MG63 (cell line): ENCODE data around the gene LENG8. TPM values are rescaled to one million over a fixed set of nuclear protein-coding genes. Genes with fewer than 3 reads are reported as not detected.

Source experiments
- DNase-seq: peaks from one replicate; pipeline ENCODE4 v3.0.0-alpha.2; 2020
- H3K27me3 ChIP-seq: fragments of 250-450 bp; sonication (Bioruptor Pico); 2 replicates; pipeline ENCODE4 v1.5.1; 2020; ENCODE audit warnings: mild to moderate bottlenecking, moderate library complexity
- H3K36me3 ChIP-seq: fragments of 250-450 bp; sonication (Bioruptor Pico); 2 replicates; pipeline ENCODE4 v1.5.1; 2020; ENCODE audit warnings: mild to moderate bottlenecking, moderate library complexity
- H3K4me3 ChIP-seq: fragments of 250-450 bp; sonication (Bioruptor Pico); 2 replicates; pipeline ENCODE4 v1.5.1; 2020; ENCODE audit warnings: mild to moderate bottlenecking, moderate library complexity
- H3K9me3 ChIP-seq: fragments of 250-450 bp; sonication (Bioruptor Pico); 2 replicates; pipeline ENCODE4 v1.5.1; 2020; ENCODE audit warnings: mild to moderate bottlenecking, moderate library complexity
- total RNA-seq: library from RNA; depleted of rRNA; stranded (reverse); fragments of >200 nt; shearing (Covaris generic); gene quantifications from 2 replicates; pipeline ENCODE4 v1.2.3, GENCODE V29; 2014; ENCODE audit warnings: low replicate concordance

Gene LENG8
- total RNA-seq, 1 experiment from 2014 or later: 6.6 TPM

- Histone ChIP-seq H3K9me3 (no peaks in the 10 kb centered on the region), H3K27me3 (no peaks in the 10 kb centered on the region), H3K4me3 (no peak overlapping the region), H3K36me3 (peaks cover 96% of the 10 kb centered on the region)
- no peak for DNase-seq
Measured at GRCh38 chr19:54453921-54454780, 5.2 kb downstream of the LENG8 start.

GRCh38 chr19:54454781-54455675, 6.0 kb downstream of the LENG8 start:
- Histone ChIP-seq H3K36me3 (peaks cover 95% of the 10 kb centered on the region), H3K27me3 (no peaks in the 10 kb centered on the region), H3K4me3 (no peak overlapping the region), H3K9me3 (no peaks in the 10 kb centered on the region)
- DNase-seq: no peak

GRCh38 chr19:54455786-54456422, 6.9 kb downstream of the LENG8 start:
- Histone ChIP-seq H3K4me3 (no peak overlapping the region), H3K36me3 (peaks cover 95% of the 10 kb centered on the region), H3K27me3 (no peaks in the 10 kb centered on the region), H3K9me3 (no peaks in the 10 kb centered on the region)
- DNase-seq: no peak

- Histone ChIP-seq H3K36me3 (peaks cover 92% of the 10 kb centered on the region), H3K27me3 (no peaks in the 10 kb centered on the region), H3K9me3 (no peaks in the 10 kb centered on the region), H3K4me3 (no peak overlapping the region)
- DNase-seq: no peak
Measured at GRCh38 chr19:54456423-54457373, 7.7 kb downstream of the LENG8 start.

- H3K36me3 ChIP-seq: peaks cover 92% of the 10 kb centered on the region
- no peaks in the 10 kb centered on the region for H3K27me3 ChIP-seq
- no peak for DNase-seq
- no peaks in the 10 kb centered on the region for H3K9me3 ChIP-seq
- no peak overlapping the region for H3K4me3 ChIP-seq
Measured at GRCh38 chr19:54457773-54458647, 9.0 kb downstream of the LENG8 start.

GRCh38 chr19:54458648-54459281, 9.8 kb downstream of the LENG8 start:
- H3K36me3 ChIP-seq: peaks cover 85% of the 10 kb centered on the region
- no peaks in the 10 kb centered on the region for H3K27me3 ChIP-seq
- H3K9me3 ChIP-seq: no peaks in the 10 kb centered on the region
- no peak for DNase-seq
- no peak overlapping the region for H3K4me3 ChIP-seq

- Histone ChIP-seq H3K9me3 (no peaks in the 10 kb centered on the region), H3K27me3 (no peaks in the 10 kb centered on the region), H3K36me3 (peaks cover 77% of the 10 kb centered on the region), H3K4me3 (no peak overlapping the region)
- no peak for DNase-seq
Measured at GRCh38 chr19:54459282-54460229, 10.6 kb downstream of the LENG8 start.

- no peaks in the 10 kb centered on the region for H3K27me3 ChIP-seq
- DNase-seq: no peak
- no peak overlapping the region for H3K4me3 ChIP-seq
- peaks cover 68% of the 10 kb centered on the region for H3K36me3 ChIP-seq
- no peaks in the 10 kb centered on the region for H3K9me3 ChIP-seq
Measured at GRCh38 chr19:54460230-54461005, 11.4 kb downstream of the LENG8 start.

GRCh38 chr19:54461210-54461609, 12.2 kb downstream of the LENG8 start:
- H3K4me3 ChIP-seq: no peak overlapping the region
- H3K27me3 ChIP-seq: no peaks in the 10 kb centered on the region
- H3K36me3 ChIP-seq: peaks cover 60% of the 10 kb centered on the region
- H3K9me3 ChIP-seq: no peaks in the 10 kb centered on the region
- DNase-seq: no peak

- H3K27me3 ChIP-seq: no peaks in the 10 kb centered on the region
- DNase-seq: no peak
- H3K36me3 ChIP-seq: peaks cover 56% of the 10 kb centered on the region
- no peak overlapping the region for H3K4me3 ChIP-seq
- H3K9me3 ChIP-seq: no peaks in the 10 kb centered on the region
Measured at GRCh38 chr19:54461613-54462012, 12.6 kb downstream of the LENG8 start.

GRCh38 chr19:54462047-54462654, 13.2 kb downstream of the LENG8 start:
- Histone ChIP-seq H3K36me3 (peaks cover 51% of the 10 kb centered on the region), H3K27me3 (no peaks in the 10 kb centered on the region), H3K9me3 (no peaks in the 10 kb centered on the region), H3K4me3 (peak overlapping the region; percentile 61)
- DNase-seq: peak; percentile 26

- H3K9me3 ChIP-seq: no peaks in the 10 kb centered on the region
- H3K4me3 ChIP-seq: peak overlapping the region; percentile 61
- DNase-seq: peak; percentile 72
Measured at GRCh38 chr19:54462655-54463530, 13.9 kb downstream of the LENG8 start.

More at GRCh38 chr19:54462655-54463530, 13.9 kb downstream of the LENG8 start:
- Histone ChIP-seq H3K27me3 (no peaks in the 10 kb centered on the region), H3K36me3 (peaks cover 43% of the 10 kb centered on the region)
